Stimulated activated naive CD4-positive, alpha-beta T cell (primary cell): ENCODE measurements around the gene MX2.
A peak's percentile ranks its signal among the peaks of the same experiment; 100 is the strongest.

Source experiments
- DNase-seq, 6 experiments: peaks; one replicate each; lab custom pipeline; 2025; lab: John Stamatoyannopoulos, UW

The MX2 gene

DNA sequence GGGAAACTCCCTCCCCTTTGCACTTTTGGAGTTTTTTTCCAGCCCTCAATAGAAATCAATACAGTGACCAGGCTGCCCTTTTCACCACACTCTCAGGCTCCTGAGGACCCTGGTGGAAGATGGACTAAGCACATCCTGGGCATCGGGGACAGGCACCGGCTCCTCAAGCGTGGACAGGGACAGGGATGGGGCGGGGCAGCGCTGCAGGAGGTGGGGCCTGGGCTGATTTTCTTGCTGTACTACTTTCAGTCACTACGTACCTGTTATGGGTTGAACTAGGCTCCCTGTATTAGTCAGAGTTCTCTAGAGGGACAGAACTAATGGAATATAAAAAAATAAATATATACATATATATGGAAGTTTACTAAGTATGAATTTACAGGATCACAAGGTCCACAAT lies 2.5 kb downstream of the MX2 start:
- no peak for DNase-seq

- DNase-seq = no peak
Measured at GRCh38 chr21:41365377-41366107, 3.7 kb downstream of the MX2 start.

GRCh38 chr21:41366522-41367151 lies 4.8 kb downstream of the MX2 start:
- no peak for DNase-seq

GRCh38 chr21:41367301-41367944 lies 5.6 kb downstream of the MX2 start:
- DNase-seq = no peak

DNA sequence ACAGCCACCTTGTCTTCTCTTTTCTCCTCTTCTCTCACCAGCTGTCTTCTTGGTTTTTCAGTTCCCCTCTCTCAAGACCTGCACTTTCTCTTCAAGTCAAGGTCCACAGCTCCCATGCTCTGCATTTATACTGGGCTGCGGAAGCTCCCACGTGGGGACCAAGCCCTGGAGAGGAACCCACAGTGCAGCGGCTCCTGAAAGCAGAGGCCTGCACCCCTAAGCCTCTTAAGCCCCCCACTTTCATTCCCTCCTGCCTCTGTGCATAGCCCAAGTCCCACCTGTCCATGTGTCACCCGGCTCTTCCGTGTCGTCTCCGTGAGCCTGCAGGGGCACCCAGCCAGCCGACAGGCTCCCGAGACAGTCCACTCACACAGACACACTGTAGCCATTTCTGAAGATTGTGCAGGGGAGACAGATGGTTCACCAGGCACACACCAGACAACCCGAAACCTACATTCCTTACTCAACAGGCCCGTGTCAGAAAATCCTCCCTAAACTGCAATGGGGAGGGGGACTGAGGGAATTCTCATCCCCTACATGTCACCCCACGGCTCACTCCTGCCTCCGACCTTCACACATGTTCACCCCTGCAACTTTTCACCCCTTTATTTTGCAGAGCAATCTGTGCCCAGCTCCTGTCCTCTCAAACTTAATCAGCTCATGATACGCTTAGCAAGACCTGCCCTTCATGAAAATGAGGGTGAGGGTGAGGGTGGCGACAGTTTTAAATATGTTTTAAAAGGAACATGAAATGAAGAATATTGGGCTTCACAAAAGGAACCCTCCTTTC lies 6.3 kb downstream of the MX2 start:
- DNase-seq = no peak

DNA sequence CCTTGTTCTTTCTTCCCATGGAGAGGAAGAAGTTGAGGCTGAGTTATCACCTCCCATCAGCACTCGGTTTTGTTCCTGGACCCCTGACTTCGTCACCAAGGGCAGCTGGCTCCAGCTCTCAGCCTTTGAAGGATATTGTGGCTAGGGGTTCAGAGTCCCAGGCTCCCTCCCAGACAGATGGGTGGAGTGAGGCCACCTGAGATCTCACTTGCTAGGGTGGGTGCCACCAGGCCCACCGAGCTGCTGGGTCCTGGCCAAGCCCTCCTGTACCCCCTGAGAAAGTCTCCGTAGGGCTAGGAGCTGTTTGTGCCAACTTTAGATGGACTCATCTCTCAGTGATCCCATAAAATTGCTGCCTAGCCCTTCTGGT lies 6.9 kb downstream of the MX2 start:
- no peak for DNase-seq

- peak; percentile 21 to 73 (median 54) for DNase-seq
Measured at GRCh38 chr21:41369105-41369919, 7.5 kb downstream of the MX2 start.

- DNase-seq = peak in 5 of 6 experiments; percentile 45 to 73 (median 53)
Measured at GRCh38 chr21:41369920-41370839, 8.4 kb downstream of the MX2 start.

- DNase-seq = no peak
Measured at GRCh38 chr21:41370840-41371684, 9.2 kb downstream of the MX2 start.

DNA sequence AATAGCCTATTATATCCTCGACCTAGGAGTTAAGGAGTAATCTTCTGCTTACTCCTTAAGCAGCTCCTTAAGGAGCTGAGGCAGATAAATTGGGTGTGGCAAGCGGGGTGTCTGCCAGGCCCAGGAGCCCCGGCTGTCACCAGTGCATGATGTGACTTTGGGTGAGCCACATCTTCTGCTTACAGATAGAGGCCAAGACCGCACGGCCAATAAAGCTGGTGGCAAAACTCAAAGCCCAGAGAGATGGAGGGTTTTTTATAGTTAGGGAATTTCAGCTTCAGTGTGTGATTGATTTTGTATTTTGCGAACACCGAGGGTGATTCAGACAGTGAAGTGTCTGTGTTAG lies 9.8 kb downstream of the MX2 start:
- no peak for DNase-seq

GRCh38 chr21:41373253-41373652 lies 11.4 kb downstream of the MX2 start:
- DNase-seq = no peak

DNA sequence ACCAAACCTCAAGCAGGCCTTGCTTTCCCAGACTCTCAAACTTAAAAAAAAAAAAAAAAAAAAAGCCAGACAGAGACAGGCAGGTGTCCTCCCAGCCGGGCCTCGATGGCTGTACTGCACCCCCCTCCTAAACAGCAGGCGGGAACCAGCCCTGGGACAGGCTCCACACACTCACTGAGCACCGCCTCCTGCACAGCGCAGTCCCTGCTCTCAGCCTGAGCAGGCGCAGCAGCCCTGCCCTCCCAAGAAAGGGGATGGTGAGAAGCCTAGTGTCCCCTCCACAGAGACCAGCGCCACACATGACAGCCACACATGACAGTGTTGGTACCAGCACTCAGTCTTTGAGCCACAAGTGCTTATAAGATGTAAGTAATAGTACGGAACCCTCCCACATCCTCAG lies 11.9 kb downstream of the MX2 start:
- DNase-seq = no peak

DNA sequence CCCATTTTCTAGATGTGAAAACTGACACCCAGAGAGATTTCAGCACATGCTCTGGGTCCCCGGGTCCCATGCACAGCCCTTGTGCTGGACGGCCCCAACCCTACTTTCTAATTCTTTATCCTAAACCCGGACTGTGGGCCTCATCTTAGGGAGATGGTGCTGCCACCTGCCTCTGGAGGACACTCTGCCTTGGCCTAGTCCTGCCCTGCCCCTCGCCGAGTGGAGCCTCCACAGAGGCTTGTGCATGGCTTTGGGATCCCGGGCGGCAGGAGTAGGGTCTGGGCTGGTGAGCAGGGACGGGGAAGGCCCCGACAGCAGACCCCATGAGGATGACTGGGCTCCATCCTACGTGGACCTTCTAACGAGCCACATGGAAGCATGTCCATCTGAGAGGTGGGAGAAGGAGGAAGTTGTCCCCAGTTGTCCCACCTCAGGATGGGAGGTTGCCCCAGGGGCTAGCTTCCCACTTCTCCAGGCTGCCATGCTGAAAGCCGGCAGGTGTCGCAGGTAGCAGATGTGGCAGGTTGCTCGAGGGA lies 12.4 kb downstream of the MX2 start:
- DNase-seq = no peak

GRCh38 chr21:41374867-41375533 lies 13.2 kb downstream of the MX2 start:
- DNase-seq = no peak

DNA sequence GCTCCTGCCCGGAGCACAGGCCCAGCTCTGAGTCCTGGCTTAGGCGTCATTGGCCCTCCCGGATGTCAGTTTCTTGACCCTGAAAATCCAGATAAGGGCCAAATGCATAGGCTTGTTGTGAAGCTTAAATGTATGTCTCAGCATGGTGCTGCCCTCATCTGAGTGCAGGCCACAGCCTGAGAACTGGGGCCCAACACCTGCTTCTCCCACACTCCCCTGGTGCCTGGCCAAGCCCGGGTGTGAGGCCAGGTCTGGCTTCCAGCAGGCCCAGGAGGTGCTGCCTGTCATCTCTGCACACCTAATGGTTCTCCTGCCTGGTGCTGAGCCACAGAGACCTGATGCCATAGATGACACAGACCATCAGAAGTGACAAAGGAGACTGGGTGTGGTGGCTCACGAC lies 14.0 kb downstream of the MX2 start:
- DNase-seq = no peak

GRCh38 chr21:41377715-41378114 lies 15.9 kb downstream of the MX2 start:
- DNase-seq = no peak

- DNase-seq = no peak
Measured at GRCh38 chr21:41378849-41379248, 17.0 kb downstream of the MX2 start.

DNA sequence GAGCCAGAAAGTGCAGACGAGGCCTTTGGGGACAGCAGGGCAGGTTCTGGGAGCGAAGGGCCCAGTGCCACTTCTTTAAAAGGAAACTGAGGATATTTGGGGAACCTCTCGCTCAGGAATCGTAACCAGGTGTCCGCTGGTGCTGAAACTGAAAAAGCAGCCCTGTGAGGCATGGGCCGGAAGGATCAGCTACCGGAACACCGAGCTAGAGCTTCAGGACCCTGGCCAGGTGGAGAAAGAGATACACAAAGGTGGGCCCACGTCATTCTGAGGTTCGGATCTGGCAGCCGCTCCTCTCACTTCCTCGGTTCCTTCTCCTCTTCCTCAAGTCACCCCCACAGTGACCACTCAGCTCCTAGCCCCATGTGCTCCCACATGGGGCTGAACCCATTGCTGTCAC lies 18.1 kb downstream of the MX2 start:
- no peak for DNase-seq

- no peak for DNase-seq
Measured at GRCh38 chr21:41381731-41382130, 19.9 kb downstream of the MX2 start.
